Adipocyte (in vitro differentiated cells): Measurements from ENCODE around the gene PRKAB2.
"Not testable (repeated sequence)": the region's sequence is repeated elsewhere in the genome, so short reads cannot be mapped to it uniquely, and the experiment has no call there.

ENCODE experiments used
- DNase-seq: peaks from one replicate; pipeline ENCODE4 v3.0.0-alpha.2; 2015; ENCODE audit warnings: low read depth
- H3K27me3 ChIP-seq: replicated peaks from 2 replicates; pipeline ENCODE4 v1.7.0; 2013; ENCODE audit warnings: mild to moderate bottlenecking, low read length, moderate library complexity; ENCODE audit not compliant: control insufficient read depth, insufficient read depth
- H3K36me3 ChIP-seq: 2 replicates; pipeline ENCODE4 v1.7.0; 2013; ENCODE audit warnings: low read length, mild to moderate bottlenecking, moderate library complexity; ENCODE audit not compliant: control insufficient read depth, insufficient read depth, severe bottlenecking
- H3K4me1 ChIP-seq: 2 replicates; pipeline ENCODE4 v1.7.0; 2013; ENCODE audit warnings: mild to moderate bottlenecking, low read length, moderate library complexity; ENCODE audit not compliant: control insufficient read depth, insufficient read depth
- H3K4me3 ChIP-seq: 2 replicates; pipeline ENCODE4 v1.7.0; 2013; ENCODE audit warnings: mild to moderate bottlenecking, low read length, moderate library complexity
- H3K9ac ChIP-seq: 2 replicates; pipeline ENCODE4 v1.7.0; 2013; ENCODE audit warnings: mild to moderate bottlenecking, low read length, moderate library complexity
- H3K9me3 ChIP-seq: 2 replicates; pipeline ENCODE4 v1.7.0; 2013; ENCODE audit warnings: mild to moderate bottlenecking, low read length, moderate library complexity; ENCODE audit not compliant: control insufficient read depth

Gene PRKAB2

GRCh38 chr1:147129116-147129873 is 43.0 kb downstream of the PRKAB2 start:
- no peak for DNase-seq
- H3K27me3 ChIP-seq, result no peaks in the 10 kb centered on the region
- no peak overlapping the region for H3K4me3 ChIP-seq
- no peak overlapping the region for H3K9ac ChIP-seq
- H3K9me3 ChIP-seq, result no peaks in the 10 kb centered on the region
- H3K4me1 ChIP-seq, result no peaks in the 10 kb centered on the region
- H3K36me3 ChIP-seq, result no peaks in the 10 kb centered on the region

GRCh38 chr1:147124266-147124665 is 48.0 kb downstream of the PRKAB2 start:
- Histone ChIP-seq H3K27me3 (peaks cover 12% of the 10 kb centered on the region), H3K4me1 (no peaks in the 10 kb centered on the region), H3K9ac (no peak overlapping the region), H3K4me3 (no peak overlapping the region), H3K36me3 (no peaks in the 10 kb centered on the region), H3K9me3 (no peaks in the 10 kb centered on the region)
- DNase-seq, result no peak

DNA sequence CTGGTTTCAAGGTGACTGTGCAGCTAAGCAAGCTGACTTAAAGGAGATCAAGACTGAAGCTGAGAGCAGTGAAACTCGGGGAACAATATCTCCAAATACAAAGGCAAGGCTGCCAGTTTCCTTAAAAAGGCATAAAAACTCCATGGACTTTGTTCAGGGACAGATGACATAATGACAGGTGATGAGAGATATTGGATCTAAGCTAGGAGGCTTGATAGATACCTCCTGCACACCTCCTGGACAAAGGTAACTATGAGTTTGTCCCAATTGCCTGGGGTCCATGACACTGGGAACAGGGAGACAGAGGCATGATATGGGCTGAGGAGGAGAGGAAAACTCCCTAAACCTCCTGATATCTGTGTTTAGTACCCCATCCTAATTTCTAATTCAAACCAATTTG is 55.2 kb downstream of the PRKAB2 start:
- Histone ChIP-seq H3K4me1 (no peaks in the 10 kb centered on the region), H3K4me3 (no peak overlapping the region), H3K9ac (no peak overlapping the region), H3K36me3 (no peaks in the 10 kb centered on the region), H3K9me3 (no peaks in the 10 kb centered on the region), H3K27me3 (peaks cover 20% of the 10 kb centered on the region)
- no peak for DNase-seq

- H3K36me3 ChIP-seq, result no peaks in the 10 kb centered on the region
- H3K9me3 ChIP-seq, result no peaks in the 10 kb centered on the region
- no peak overlapping the region for H3K9ac ChIP-seq
- H3K4me3 ChIP-seq, result no peak overlapping the region
- DNase-seq, result no peak
- peaks cover 17% of the 10 kb centered on the region for H3K27me3 ChIP-seq
- no peaks in the 10 kb centered on the region for H3K4me1 ChIP-seq
Observed at GRCh38 chr1:147115496-147115895, 56.8 kb downstream of the PRKAB2 start.

DNA sequence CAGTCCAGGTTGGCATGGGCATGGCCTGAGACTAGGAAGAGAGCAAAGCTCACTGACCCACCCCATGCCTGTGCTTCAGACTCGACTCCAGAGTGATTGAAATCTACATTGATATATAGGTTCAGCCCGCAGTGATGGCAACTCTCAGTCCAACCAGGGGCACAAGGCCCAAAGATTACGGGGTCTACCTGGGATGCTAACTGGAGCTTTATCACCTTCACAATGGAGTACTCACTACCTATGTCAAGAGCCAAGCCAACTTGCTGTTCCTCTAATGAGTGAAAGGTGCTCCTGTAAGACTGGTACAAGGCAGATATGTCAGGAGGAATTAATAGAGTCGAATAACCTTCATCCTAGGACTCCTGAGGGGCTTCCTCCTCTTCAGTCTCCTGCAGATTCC is 57.2 kb downstream of the PRKAB2 start:
- H3K36me3 ChIP-seq, H3K4me3 ChIP-seq, DNase-seq, H3K9me3 ChIP-seq, H3K4me1 ChIP-seq, H3K9ac ChIP-seq: not testable (repeated sequence)
- H3K27me3 ChIP-seq, result peaks cover 18% of the 10 kb centered on the region

- not testable (repeated sequence) for H3K9me3 ChIP-seq
Observed at GRCh38 chr1:147114353-147114752, 57.9 kb downstream of the PRKAB2 start.

GRCh38 chr1:147111381-147112130 is 60.7 kb downstream of the PRKAB2 start:
- H3K4me1 ChIP-seq, result no peaks in the 10 kb centered on the region
- no peaks in the 10 kb centered on the region for H3K9me3 ChIP-seq
- H3K36me3 ChIP-seq, result no peaks in the 10 kb centered on the region
- peaks cover 32% of the 10 kb centered on the region for H3K27me3 ChIP-seq
- no peak for DNase-seq
- no peak overlapping the region for H3K9ac ChIP-seq
- H3K4me3 ChIP-seq, result no peak overlapping the region

More at GRCh38 chr1:147114353-147114752, 57.9 kb downstream of the PRKAB2 start:
- not testable (repeated sequence) for H3K36me3 ChIP-seq, H3K4me1 ChIP-seq, H3K9ac ChIP-seq, H3K4me3 ChIP-seq, DNase-seq
- H3K27me3 ChIP-seq, result peaks cover 20% of the 10 kb centered on the region

DNA sequence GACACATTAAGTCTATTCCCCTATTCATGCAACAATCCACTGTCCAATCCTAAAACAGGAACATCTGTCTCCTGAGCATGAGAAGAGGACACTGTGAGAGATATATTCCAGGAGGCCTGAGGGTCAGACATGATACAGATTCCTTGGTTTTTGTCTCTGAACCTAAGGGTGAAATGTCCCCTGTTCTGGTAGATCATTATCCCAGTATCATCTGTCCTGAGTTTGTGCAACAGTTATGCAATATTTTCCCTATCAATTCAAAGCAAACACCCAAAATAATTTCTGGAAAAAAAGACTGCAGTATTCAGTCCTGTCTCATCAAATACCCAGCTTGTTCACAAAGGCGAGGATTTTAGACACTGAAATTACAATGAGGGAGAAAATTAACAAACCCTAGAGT is 61.4 kb downstream of the PRKAB2 start:
- Histone ChIP-seq H3K9ac (no peak overlapping the region), H3K4me3 (no peak overlapping the region), H3K4me1 (no peaks in the 10 kb centered on the region), H3K9me3 (no peaks in the 10 kb centered on the region), H3K27me3 (peaks cover 28% of the 10 kb centered on the region), H3K36me3 (no peaks in the 10 kb centered on the region)
- no peak for DNase-seq

DNA sequence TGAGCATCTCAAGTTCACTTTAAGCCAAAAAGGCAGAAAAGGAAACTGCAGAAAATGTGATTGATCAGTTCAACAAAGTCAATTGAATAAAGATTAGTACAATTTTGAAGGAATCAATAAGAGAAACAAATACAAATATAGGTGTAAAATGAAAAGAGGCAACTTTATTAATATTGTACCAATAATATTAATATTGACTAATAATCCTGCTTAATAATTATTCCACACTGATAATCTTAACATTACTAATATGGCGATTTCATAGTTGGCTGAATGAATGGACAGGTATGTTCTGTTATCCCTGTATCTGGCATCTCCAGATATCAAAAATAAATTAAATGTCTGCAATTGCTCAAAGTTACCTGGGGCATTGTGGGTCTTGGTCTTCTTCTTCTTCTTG is 61.8 kb downstream of the PRKAB2 start:
- DNase-seq, result no peak
- Histone ChIP-seq H3K27me3 (peaks cover 28% of the 10 kb centered on the region), H3K9me3 (no peaks in the 10 kb centered on the region), H3K4me1 (no peaks in the 10 kb centered on the region), H3K4me3 (no peak overlapping the region), H3K36me3 (no peaks in the 10 kb centered on the region), H3K9ac (no peak overlapping the region)

DNA sequence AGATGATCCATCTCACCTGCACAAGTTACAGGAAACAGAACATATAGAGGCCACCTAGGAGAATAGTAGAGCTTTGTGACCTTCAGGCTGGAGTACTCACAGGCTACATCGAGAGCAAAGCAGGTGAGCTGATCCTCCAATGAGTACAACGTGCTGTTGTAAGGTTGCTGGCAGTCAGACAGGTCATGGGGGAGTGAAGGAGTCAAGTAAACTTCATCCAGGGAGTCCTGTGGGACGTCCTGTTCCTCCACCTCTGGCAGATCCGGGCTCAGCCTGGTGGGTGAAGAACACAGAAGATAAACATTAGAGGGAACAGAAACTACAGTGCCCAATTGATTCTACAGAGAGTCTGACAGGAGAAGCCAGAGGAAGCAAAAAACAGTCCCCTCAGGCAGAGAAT is 62.5 kb downstream of the PRKAB2 start:
- H3K4me3 ChIP-seq, result no peak overlapping the region
- H3K4me1 ChIP-seq, result no peaks in the 10 kb centered on the region
- H3K36me3 ChIP-seq, result no peaks in the 10 kb centered on the region
- H3K9me3 ChIP-seq, result no peaks in the 10 kb centered on the region
- no peak overlapping the region for H3K9ac ChIP-seq
- H3K27me3 ChIP-seq, result peaks cover 28% of the 10 kb centered on the region
- DNase-seq, result no peak

- Histone ChIP-seq H3K36me3 (no peaks in the 10 kb centered on the region), H3K9me3 (no peaks in the 10 kb centered on the region), H3K4me3 (no peak overlapping the region), H3K4me1 (no peaks in the 10 kb centered on the region), H3K27me3 (peaks cover 28% of the 10 kb centered on the region), H3K9ac (no peak overlapping the region)
- no peak for DNase-seq
Observed at GRCh38 chr1:147109041-147109440, 63.2 kb downstream of the PRKAB2 start.
